Measurements from ENCODE around the gene LAMA2. TPM values are rescaled to one million over a fixed set of nuclear protein-coding genes. Genes with fewer than 3 reads are reported as not detected.

Gene LAMA2
- total and polyA plus RNA-seq, 2 experiments from 2014 or later = 0.91 to 6.4 TPM

DNA sequence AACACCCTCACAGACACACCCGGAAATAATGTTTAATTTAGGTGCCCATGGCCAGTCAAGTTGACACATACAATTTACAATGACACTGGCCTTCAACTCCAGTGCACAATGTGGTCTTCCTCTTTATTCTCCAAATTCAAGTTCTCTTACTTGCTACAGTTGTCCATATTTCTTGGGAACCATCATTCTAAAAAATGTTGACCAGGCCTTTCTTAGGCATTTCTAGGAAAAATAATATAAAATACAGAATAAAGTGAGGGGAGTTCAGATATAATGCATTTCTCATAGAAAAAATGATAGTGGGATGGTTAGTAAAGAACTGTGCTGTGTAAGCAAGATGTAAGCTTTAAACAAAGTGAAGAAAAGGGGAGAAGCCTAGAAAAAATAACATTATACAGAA is 528.2 kb downstream of the LAMA2 start (continued):
- TF ChIP-seq, protein P1, sequence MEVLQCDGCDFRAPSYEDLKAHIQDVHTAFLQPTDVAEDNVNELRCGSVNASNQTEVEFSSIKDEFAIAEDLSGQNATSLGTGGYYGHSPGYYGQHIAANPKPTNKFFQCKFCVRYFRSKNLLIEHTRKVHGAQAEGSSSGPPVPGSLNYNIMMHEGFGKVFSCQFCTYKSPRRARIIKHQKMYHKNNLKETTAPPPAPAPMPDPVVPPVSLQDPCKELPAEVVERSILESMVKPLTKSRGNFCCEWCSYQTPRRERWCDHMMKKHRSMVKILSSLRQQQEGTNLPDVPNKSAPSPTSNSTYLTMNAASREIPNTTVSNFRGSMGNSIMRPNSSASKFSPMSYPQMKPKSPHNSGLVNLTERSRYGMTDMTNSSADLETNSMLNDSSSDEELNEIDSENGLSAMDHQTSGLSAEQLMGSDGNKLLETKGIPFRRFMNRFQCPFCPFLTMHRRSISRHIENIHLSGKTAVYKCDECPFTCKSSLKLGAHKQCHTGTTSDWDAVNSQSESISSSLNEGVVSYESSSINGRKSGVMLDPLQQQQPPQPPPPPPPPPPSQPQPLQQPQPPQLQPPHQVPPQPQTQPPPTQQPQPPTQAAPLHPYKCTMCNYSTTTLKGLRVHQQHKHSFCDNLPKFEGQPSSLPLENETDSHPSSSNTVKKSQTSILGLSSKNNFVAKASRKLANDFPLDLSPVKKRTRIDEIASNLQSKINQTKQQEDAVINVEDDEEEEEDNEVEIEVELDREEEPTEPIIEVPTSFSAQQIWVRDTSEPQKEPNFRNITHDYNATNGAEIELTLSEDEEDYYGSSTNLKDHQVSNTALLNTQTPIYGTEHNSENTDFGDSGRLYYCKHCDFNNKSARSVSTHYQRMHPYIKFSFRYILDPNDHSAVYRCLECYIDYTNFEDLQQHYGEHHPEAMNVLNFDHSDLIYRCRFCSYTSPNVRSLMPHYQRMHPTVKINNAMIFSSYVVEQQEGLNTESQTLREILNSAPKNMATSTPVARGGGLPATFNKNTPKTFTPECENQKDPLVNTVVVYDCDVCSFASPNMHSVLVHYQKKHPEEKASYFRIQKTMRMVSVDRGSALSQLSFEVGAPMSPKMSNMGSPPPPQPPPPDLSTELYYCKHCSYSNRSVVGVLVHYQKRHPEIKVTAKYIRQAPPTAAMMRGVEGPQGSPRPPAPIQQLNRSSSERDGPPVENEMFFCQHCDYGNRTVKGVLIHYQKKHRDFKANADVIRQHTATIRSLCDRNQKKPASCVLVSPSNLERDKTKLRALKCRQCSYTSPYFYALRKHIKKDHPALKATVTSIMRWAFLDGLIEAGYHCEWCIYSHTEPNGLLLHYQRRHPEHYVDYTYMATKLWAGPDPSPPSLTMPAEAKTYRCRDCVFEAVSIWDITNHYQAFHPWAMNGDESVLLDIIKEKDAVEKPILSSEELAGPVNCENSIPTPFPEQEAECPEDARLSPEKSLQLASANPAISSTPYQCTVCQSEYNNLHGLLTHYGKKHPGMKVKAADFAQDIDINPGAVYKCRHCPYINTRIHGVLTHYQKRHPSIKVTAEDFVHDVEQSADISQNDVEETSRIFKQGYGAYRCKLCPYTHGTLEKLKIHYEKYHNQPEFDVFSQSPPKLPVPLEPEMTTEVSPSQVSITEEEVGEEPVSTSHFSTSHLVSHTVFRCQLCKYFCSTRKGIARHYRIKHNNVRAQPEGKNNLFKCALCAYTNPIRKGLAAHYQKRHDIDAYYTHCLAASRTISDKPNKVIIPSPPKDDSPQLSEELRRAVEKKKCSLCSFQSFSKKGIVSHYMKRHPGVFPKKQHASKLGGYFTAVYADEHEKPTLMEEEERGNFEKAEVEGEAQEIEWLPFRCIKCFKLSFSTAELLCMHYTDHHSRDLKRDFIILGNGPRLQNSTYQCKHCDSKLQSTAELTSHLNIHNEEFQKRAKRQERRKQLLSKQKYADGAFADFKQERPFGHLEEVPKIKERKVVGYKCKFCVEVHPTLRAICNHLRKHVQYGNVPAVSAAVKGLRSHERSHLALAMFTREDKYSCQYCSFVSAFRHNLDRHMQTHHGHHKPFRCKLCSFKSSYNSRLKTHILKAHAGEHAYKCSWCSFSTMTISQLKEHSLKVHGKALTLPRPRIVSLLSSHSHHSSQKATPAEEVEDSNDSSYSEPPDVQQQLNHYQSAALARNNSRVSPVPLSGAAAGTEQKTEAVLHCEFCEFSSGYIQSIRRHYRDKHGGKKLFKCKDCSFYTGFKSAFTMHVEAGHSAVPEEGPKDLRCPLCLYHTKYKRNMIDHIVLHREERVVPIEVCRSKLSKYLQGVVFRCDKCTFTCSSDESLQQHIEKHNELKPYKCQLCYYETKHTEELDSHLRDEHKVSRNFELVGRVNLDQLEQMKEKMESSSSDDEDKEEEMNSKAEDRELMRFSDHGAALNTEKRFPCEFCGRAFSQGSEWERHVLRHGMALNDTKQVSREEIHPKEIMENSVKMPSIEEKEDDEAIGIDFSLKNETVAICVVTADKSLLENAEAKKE (CRISPR knock-in tag; IDR thresholded peaks at IDR 0.05) = no peak
- TF ChIP-seq EZH2 (IDR thresholded peaks at IDR 0.05; ENCODE audit: low read depth, unreplicated experiment) (no peak), JUNB (IDR thresholded peaks at IDR 0.05; ENCODE audit: unreplicated experiment) (no peak), EZH2phosphoT487 (IDR thresholded peaks at IDR 0.05; ENCODE audit: unreplicated experiment) (no peak)
- TF ChIP-seq, protein P2, sequence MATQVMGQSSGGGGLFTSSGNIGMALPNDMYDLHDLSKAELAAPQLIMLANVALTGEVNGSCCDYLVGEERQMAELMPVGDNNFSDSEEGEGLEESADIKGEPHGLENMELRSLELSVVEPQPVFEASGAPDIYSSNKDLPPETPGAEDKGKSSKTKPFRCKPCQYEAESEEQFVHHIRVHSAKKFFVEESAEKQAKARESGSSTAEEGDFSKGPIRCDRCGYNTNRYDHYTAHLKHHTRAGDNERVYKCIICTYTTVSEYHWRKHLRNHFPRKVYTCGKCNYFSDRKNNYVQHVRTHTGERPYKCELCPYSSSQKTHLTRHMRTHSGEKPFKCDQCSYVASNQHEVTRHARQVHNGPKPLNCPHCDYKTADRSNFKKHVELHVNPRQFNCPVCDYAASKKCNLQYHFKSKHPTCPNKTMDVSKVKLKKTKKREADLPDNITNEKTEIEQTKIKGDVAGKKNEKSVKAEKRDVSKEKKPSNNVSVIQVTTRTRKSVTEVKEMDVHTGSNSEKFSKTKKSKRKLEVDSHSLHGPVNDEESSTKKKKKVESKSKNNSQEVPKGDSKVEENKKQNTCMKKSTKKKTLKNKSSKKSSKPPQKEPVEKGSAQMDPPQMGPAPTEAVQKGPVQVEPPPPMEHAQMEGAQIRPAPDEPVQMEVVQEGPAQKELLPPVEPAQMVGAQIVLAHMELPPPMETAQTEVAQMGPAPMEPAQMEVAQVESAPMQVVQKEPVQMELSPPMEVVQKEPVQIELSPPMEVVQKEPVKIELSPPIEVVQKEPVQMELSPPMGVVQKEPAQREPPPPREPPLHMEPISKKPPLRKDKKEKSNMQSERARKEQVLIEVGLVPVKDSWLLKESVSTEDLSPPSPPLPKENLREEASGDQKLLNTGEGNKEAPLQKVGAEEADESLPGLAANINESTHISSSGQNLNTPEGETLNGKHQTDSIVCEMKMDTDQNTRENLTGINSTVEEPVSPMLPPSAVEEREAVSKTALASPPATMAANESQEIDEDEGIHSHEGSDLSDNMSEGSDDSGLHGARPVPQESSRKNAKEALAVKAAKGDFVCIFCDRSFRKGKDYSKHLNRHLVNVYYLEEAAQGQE (IDR thresholded peaks at IDR 0.05; ENCODE audit: unreplicated experiment) = no peak
